HG03432 (cell line): ENCODE results near the gene CCDC196.
"Not testable (repeated sequence)": the region's sequence is repeated elsewhere in the genome, so short reads cannot be mapped to it uniquely, and the experiment has no call there.

Experiments
- ATAC-seq: cut with Tn5 transposase; IDR thresholded peaks from one replicate; pipeline ENCODE4 v1.9.1; 2021; ENCODE audit warnings: mild to moderate bottlenecking, moderate library complexity; ENCODE audit not compliant: unreplicated experiment

Gene CCDC196

DNA sequence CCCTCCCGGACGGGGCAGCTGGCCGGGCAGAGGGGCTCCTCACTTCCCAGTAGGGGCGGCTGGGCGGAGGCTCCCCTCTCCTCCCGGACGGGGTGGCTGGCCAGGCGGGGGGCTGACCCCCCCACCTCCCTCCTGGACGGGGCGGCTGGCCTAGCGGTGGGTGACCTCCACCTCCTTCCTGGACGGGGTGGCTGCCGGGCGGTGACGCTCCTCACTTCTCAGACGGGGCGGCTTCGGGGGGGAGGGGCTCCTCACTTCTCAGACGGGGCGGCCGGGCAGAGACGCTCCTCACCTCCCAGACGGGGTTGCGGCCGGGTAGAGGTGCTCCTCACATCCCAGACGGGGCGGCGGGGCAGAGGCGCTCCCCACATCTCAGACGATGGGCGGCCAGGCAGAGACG, 59.6 kb downstream of the CCDC196 start:
- not testable (repeated sequence) for ATAC-seq
